Psoas muscle (tissue), 8 donors: ENCODE measurements around the gene CAMK2N2. TPM values are rescaled to one million over a fixed set of nuclear protein-coding genes. Genes with fewer than 3 reads are reported as not detected.

Experiments
- ATAC-seq, 4 donors: fragments of 200-7000 bp; cut with Tn5 transposase; one replicate each; pipeline ENCODE4 v1.9.1; 2020; ENCODE audit warnings: moderate library complexity in 3 of 4, mild to moderate bottlenecking in 2 of 4
- DNase-seq, 2 donors: peaks; one replicate each; pipeline ENCODE4 v3.0.0-alpha.2; 2020
- H3K27ac ChIP-seq: fragments of 200-600 bp; one replicate; pipeline ENCODE4 v1.8.0; 2022
- H3K27me3 ChIP-seq, 3 donors: fragments of 200-600 bp in 1 of 3; one replicate each; pipeline versions ENCODE4 v1.6.1 to v1.8.0; 2013 to 2022; ENCODE audit warnings: low read length in 2 of 3, mild to moderate bottlenecking in 2 of 3, moderate library complexity in 1 of 3; ENCODE audit not compliant: insufficient read depth in 3 of 3
- H3K36me3 ChIP-seq, 2 donors: fragments of 200-600 bp in 1 of 2; one replicate each; pipeline versions ENCODE4 v1.6.1 to v1.8.0; 2013 to 2022; ENCODE audit warnings: low read depth in 1 of 2, mild to moderate bottlenecking in 1 of 2, moderate library complexity in 1 of 2; ENCODE audit not compliant: insufficient read depth in 1 of 2
- H3K4me1 ChIP-seq: fragments of 200-600 bp; one replicate; pipeline ENCODE4 v1.8.0; 2022
- H3K4me3 ChIP-seq: fragments of 200-600 bp; one replicate; pipeline ENCODE4 v1.8.0; 2022; ENCODE audit warnings: mild to moderate bottlenecking
- H3K9me3 ChIP-seq: fragments of 200-600 bp; one replicate; pipeline ENCODE4 v1.8.0; 2022
- CTCF ChIP-seq: fragments of 200-600 bp; IDR thresholded peaks from one replicate; pipeline ENCODE4 v1.8.0; 2022; ENCODE audit warnings: antibody characterized with exemption
- WGBS, 3 donors: extraction: QIAGEN DNeasy Blood & Tissue Kit; methylation state at CpG; one replicate each; pipeline versions ENCODE4 v1.1.6 to v1.1.7; 2013; 5-methylcytosine and 5-hydroxymethylcytosine counted together
- intact Hi-C, 2 donors: fragments of 100-400 bp; cut with DNase I; formaldehyde crosslinking; loops; one replicate each; pipeline versions ENCODE4 v1.11.0 to v1.14.2; 2022
- polyA plus RNA-seq, 3 donors: library from polyadenylated mRNA; stranded (reverse); fragments of 200-250 nt; gene quantifications; one replicate each; pipeline ENCODE4 v1.2.3, GENCODE V29; 2013
- total RNA-seq, 4 donors: library from RNA; stranded (reverse); fragmentation: NEBNext Ultra II Directional in 2 of 4; extraction: Animal tissue kit (Norgen Biotek cat#: 25700) in 2 of 4; gene quantifications; one replicate each; pipeline versions ENCODE4 v1.2.1 to v1.2.4, GENCODE V29; 2021 to 2023
- donor health status: healthy with polysubstance abuse.
- donor health status: DM: no; HTN: no; CAD: no; lungs with moderate emphysema.
- donor health status: Bipolar disorder and iron deficiency.
- donor health status: healthy.
- donor health status: DM: yes; HTN: yes; CAD: no.
- donor health status: DM: no; HTN: no; CAD: no.
- donor health status: DM: no; HTN: no; CAD: no.
- donor health status: DM: yes; HTN: yes; CAD: no.

The CAMK2N2 gene
- total and polyA plus RNA-seq, 7 donors = 0.01 to 0.52 TPM; not detected in 5

- ATAC-seq (peak; percentile 13 to 59 (median 36)), DNase-seq (no peak)
- H3K4me1 ChIP-seq = peaks cover 12% of the 10 kb centered on the region
- intact Hi-C loops = no loop called here
- no peaks in the 10 kb centered on the region for H3K9me3 ChIP-seq
- H3K27ac ChIP-seq = no peak overlapping the region
- H3K4me3 ChIP-seq = no peak overlapping the region
- H3K36me3 ChIP-seq = peaks cover 36 to 94% of the 10 kb centered on the region in 2 donors
- 21 to 73% (median 31%) methylated on average over 1 of the region's 1 CpG for WGBS, 3 donors
- no peaks in the 10 kb centered on the region for H3K27me3 ChIP-seq
- TF ChIP-seq CTCF = peak; percentile 37
Observed at GRCh38 chr3:184305577-184305976, 44.2 kb upstream of the CAMK2N2 start.

GRCh38 chr3:184300378-184300720 lies 39.0 kb upstream of the CAMK2N2 start:
- ATAC-seq (no peak), DNase-seq (no peak)
- H3K27ac ChIP-seq = peak overlapping the region; percentile 84
- peaks cover 27 to 56% of the 10 kb centered on the region in 2 donors for H3K36me3 ChIP-seq
- no peaks in the 10 kb centered on the region for H3K9me3 ChIP-seq
- WGBS, 3 donors = 75 to 80% (median 76%) methylated on average over 3 of the region's 3 CpGs
- intact Hi-C loops = loop anchor here in 1 of 2 donors (5.0 kb wide), 1 partner anchor 42 kb away; no protein-coding TSS in a partner anchor
- peak overlapping the region; percentile 97 for H3K4me3 ChIP-seq
- no peaks in the 10 kb centered on the region for H3K27me3 ChIP-seq
- H3K4me1 ChIP-seq = peaks cover 25% of the 10 kb centered on the region
- TF ChIP-seq CTCF = no peak

GRCh38 chr3:184299488-184300377 lies 38.4 kb upstream of the CAMK2N2 start:
- no peaks in the 10 kb centered on the region for H3K27me3 ChIP-seq

GRCh38 chr3:184298759-184299487 lies 37.6 kb upstream of the CAMK2N2 start, which contains the start of gene PSMD2:
Gene PSMD2, plus strand, starts transcription at chr3:184299241. Its CDS starts 26 bp downstream, at chr3:184299267.
- DNase-seq (peak; percentile 98 to 99), ATAC-seq (peak; percentile 98 to 99 (median 99))
- no peaks in the 10 kb centered on the region for H3K27me3 ChIP-seq
- peak within 1 kb of the TSS; percentile 97 for H3K4me3 ChIP-seq
- H3K27ac ChIP-seq = peak within 1 kb of the TSS; percentile 84
- H3K4me1 ChIP-seq = peaks cover 25% of the 10 kb centered on the region
- intact Hi-C loops = loop anchor here in 1 of 2 donors (5.0 kb wide), 1 partner anchor 162 kb away; the partner anchor contains the start of gene EIF2B5
- no peak for TF ChIP-seq CTCF
- 0 to 1% (median 0%) methylated on average over 55 to 78 of the region's 78 CpGs for WGBS, 3 donors
- H3K36me3 ChIP-seq = peaks cover 21 to 42% of the 10 kb centered on the region in 2 donors
- no peaks in the 10 kb centered on the region for H3K9me3 ChIP-seq

More at GRCh38 chr3:184299488-184300377, 38.4 kb upstream of the CAMK2N2 start:
- peaks cover 25% of the 10 kb centered on the region for H3K4me1 ChIP-seq
- peak in 2 of 4 donors; percentile 0 to 21 for ATAC-seq
- H3K27ac ChIP-seq = peak overlapping the region; percentile 84
- H3K36me3 ChIP-seq = peaks cover 23 to 50% of the 10 kb centered on the region in 2 donors
- 15 to 20% (median 15%) methylated on average over 23 to 29 of the region's 29 CpGs for WGBS, 3 donors
- no peak for TF ChIP-seq CTCF
- peak overlapping the region; percentile 97 for H3K4me3 ChIP-seq
- H3K9me3 ChIP-seq = no peaks in the 10 kb centered on the region
- intact Hi-C loops = loop anchor here in 1 of 2 donors (5.0 kb wide), 2 partner anchors 43 to 162 kb away; partner anchors contain the start of gene EIF2B5
- DNase-seq = peak in 1 of 2 donors; percentile 23
